ENCODE data around the gene FGD4.

Gene FGD4

DNA sequence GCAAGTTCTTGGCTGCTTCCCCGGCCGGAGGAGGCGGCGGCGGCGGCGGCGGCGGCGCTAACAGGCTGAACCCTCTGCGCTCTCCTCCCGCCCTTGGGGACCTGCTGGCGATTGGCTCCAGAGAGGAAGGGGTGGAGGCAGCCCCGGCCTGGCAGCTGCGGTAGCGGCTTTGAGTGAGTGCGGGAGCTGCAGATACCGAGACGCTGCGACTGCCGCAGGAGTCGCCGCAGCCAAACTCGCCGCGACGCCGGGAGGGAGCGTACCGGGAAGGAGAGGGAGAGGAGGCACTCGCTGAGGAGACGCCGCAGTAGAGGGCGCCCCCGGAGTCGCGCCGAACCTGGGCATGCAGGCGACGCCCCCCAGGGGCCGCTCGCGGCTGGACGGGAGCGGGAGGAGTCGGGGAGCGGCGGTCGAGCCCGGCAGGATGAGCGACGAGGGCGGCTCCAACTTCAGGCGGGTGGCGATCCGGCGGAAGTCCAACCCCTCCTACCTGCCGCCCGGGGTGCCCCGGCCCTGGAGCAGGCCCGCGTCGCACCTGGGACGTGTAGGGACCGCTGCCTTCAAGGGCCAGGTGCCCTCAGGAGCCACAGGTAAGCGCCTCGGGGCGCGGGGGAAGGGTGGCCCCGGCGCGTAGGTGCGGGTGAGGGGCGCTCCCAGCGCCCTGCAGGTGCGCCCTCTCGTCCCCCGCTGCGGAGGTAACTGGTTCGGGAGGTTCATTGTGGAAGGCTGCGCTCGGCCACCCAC, at the start of gene FGD4:
FGD4 (plus strand) TSS at position 189 of the 744 bp plus-strand sequence.
- peak; percentile 84 for DNase-seq (ENCODE audit: low spot score)

DNA sequence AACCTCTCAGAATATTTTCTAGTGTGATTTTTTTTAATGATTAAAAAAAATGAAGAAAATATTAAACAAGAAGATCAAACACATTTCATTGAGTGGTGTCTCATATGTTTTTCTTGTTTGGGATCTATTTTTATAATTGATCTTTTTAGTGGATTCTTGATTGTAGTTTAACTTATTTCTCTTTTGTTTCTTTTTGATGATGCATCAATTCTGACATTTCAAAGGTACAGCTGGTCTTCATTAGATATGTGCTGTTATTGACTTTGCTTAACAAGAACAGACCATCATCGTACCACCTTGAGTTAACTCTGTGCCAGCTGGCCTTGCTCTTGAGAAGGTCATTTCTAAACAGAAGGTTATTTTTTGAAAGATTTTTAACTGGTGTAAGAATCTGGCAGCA, 45.8 kb upstream of the FGD4 start:
- DNase-seq (ENCODE audit: low spot score), result no peak

- DNase-seq (ENCODE audit: low spot score), result no peak
These were observed 41.6 kb upstream of the FGD4 start for GRCh38 chr12:32357601-32358249.

DNA sequence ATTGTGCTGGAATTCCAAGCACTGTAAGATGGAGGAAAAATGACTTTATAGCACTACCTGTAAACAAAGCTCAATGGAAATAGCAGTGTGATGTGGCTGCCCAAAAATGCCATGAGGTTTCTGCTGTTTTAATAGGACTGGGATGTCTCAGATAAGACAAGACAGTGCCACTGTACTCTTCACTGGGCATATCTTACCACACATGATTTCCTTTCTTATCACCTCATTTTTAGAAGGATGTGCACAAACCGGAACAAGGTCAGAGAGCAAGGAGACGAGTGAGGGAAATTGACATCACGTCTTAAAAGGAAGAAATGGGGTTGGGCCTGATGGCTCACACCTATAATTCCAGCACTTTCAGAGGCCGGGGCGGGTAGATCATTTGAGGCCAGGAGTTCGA, 38.4 kb upstream of the FGD4 start:
- no peak for DNase-seq (ENCODE audit: low spot score)

DNA sequence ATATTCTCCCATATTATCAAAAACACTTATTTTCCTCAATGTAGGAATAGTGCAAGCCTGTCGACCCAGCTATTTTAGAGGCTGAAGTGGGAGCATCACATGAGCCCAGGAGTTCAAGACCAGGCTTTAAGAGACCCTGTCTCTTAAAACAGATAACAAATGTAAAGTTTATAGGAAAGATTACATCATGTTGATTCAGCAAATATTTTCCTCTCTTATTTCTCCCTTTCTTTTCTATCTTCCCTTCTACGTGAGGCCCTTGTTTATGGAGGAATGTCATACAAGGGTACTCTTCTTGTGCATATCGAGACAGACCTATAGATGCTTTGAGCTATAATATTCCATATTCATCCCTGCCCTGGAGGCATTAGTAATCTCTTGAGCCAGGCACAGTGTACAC, 36.5 kb upstream of the FGD4 start:
- DNase-seq (ENCODE audit: low spot score), result no peak

DNA sequence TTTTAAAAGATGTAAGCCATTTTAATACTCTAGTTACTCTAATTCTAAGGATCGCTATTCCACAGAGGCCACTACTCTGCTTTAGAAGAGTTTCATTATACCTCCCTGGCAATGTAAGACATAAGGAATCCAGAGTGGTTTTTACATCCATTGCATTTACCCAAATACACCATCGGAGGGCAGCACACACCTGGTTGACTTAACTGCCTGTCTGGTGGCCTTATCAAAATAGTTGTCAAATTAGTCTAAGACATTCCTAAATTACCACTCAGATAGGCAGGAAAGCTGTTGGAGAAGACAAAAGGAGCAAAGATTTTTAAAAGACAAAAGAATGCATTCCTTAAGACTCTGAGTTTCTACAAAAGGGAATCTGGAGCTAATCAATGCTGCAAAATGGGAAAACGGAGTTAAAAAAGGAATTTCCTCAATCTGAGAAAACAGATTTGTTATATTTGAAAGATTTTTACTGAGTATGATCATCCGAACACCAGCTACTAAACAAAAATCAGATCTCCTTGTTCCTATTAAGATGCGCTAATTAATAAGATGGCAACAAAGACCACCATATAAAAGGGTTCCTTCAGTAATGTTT, 33.8 kb upstream of the FGD4 start:
- DNase-seq (ENCODE audit: low spot score), result no peak

- DNase-seq (ENCODE audit: low spot score), result no peak
These were observed 32.6 kb upstream of the FGD4 start for GRCh38 chr12:32366714-32367113.

DNA sequence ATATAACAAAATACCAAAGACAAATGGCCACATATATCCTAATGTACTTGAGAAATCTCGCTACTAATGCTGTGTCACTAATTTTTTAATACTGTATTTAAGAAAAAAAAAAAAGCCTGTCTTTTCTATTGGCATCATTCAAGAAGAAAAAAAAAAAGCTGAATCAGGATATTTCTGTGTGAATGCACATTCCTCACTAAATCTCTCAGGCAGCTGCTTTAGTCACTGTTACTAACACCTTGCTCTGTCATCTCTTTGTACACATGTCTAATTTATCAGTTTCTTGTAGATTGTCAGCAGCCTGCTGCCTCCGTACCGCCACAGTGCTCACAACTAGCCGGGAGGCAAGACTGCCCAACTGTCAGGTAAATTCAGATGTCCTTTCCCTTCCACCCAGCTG, 32.0 kb upstream of the FGD4 start:
- no peak for DNase-seq (ENCODE audit: low spot score)

GRCh38 chr12:32369202-32369601, 30.2 kb upstream of the FGD4 start:
- no peak for DNase-seq (ENCODE audit: low spot score)

DNA sequence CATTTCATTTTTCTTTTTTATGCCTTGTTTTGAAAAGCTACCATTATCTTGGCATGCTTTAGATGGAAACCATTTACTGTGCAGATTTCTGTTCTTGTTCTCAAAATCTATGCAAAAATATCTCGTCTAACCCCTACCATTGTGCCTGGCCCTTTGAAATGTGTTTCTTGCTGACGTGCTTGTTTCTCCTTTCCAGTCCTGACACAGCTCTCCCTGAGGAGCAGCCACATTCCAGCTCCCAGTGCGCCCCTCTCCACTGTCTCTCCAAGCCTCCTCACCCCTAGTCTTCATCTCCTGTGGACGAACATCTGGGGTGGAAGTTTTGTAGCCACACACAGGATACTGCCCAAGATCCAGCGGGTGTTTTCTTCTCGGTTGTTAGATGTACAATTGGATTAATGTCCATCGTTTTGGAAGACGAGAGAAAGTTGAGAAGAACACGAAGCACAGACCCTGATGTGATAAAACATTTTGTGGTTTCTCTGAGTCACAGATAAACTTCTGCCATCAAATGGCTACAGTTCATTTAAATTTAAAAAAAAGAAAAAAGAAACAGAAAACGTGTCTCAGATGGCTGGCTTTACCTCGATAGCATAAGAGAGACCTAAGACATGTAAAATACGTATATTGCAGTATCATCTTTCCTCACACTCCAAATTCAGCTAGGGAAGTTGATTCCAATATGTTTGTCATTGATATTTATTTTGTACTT, 21.9 kb upstream of the FGD4 start:
- DNase-seq (ENCODE audit: low spot score), result no peak

DNA sequence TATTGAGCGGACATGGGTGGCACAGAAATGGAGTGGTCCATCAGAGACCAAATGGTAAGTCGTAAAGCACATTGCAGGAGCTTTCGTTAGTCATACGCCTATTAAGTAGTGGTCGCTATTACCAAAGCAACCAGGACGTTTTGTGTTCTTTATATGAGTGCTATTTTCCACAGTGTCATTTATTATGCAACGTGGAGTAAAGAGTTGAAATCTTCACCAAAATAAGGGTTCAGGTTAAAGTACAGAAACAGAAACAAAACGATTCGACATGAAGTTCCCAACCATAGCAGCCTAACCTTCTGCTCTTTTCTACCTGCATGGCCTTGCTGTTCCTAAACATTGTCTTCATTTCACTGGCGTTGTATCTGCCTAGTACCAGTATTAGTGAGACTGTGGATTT, 20.1 kb upstream of the FGD4 start:
- DNase-seq (ENCODE audit: low spot score), result no peak

- DNase-seq (ENCODE audit: low spot score), result no peak
These were observed 19.7 kb upstream of the FGD4 start for GRCh38 chr12:32379667-32380066.

- DNase-seq (ENCODE audit: low spot score), result no peak
These were observed 17.1 kb upstream of the FGD4 start for GRCh38 chr12:32382226-32382625.

DNA sequence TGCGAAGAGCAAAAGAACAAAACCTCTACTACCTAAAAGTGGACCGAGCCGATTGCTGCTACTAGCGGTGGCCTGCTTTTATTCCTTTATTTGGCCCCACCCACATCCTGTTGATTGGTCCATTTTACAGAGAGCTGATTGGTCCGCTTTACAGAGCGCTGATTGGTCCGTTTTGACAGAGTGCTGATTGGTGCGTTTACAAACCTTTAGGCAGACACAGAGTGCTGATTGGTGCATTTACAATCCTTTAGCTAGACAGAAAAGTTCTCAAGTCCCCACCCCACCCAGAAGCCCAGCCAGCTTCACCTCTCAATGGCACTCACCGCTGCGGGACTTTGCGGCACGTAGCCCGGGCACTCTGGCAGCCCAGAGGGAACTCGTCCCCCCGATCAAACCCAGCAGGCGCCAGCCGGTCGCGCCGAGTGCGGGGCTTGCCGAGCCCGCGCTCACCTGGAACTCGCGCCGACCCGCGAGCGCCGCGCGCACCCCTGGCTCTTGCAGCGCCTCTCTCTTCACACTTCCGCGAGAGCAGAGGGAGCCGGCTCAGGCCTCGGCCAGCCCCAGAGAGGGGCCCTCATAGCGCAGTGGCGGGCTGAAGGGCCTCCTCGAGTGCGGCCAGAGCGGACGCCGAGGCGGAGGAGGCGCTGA, 8.7 kb upstream of the FGD4 start:
- no peak for DNase-seq (ENCODE audit: low spot score)

DNA sequence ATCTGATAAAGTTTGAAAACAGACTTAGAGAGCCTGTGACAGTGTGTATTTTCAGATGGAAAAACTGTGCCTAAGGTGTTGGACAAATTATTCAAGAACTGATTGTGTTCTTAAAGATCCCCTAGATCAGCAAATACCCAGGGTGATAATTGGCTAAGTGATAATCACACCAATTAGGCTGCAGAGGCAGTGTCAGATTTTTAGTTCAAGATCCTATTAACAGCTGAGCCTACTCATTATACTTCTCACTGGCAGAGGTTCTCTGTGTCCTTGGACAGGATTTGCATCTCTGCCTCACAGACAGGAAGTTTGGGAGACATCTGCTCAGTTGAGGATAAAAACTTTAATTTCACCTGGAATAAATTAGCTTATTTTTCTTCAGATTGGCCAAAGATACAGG, 4.3 kb upstream of the FGD4 start:
- DNase-seq (ENCODE audit: low spot score), result no peak

DNA sequence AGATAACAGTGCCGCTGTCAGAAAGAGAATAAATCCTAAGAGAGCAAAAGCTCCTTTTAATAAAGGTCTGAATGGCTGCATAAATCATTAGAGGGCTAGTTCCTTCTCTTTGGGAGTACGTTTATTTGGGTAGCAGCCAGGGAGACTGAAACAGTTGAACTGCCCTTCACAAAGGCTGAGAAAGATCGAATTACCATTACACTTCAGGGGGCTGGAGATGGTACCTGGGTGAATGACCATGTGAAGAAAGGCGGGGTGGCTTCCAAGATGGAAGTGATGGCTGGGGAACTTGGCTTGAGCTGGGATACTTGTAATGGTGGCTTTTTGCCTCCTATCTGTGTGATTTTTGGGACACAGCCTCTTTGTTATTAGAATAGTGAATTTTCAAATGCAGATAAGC, 1.7 kb upstream of the FGD4 start:
- DNase-seq (ENCODE audit: low spot score), result no peak

GRCh38 chr12:32398181-32398580, 1.2 kb upstream of the FGD4 start:
- no peak for DNase-seq (ENCODE audit: low spot score)

DNA sequence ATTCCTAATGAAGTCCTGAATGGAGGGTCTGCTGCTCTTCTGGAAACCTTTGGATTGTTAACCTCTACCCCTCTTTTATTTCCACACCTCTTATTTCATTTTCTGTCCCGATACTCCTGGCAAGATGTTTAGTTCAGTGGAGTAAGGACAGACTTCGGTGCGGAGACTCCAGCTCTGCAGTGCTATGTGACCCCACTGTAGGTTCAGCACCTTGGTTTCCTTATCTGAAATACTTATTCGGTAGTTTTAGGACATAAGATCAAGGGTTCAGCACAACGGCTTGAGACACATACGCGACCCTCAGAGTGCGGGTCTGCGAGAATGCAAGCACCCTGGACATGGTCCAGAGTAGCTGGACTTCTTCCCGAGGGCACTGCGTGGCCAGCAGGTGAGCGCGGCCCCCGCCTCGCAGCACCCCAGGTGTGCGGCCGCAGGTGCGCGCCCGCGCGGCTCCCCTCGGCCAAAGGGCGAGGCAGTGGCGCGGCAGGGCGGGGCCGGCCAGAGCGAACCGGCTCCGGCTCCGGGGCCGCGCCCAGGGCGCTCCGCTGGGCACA, 465 bp upstream of the FGD4 start:
- no peak for DNase-seq (ENCODE audit: low spot score)

- no peak for DNase-seq (ENCODE audit: low spot score)
These were observed 835 bp downstream of the FGD4 start for GRCh38 chr12:32400114-32400672.

GRCh38 chr12:32400866-32401265, 1.5 kb downstream of the FGD4 start:
- DNase-seq (ENCODE audit: low spot score), result no peak

DNA sequence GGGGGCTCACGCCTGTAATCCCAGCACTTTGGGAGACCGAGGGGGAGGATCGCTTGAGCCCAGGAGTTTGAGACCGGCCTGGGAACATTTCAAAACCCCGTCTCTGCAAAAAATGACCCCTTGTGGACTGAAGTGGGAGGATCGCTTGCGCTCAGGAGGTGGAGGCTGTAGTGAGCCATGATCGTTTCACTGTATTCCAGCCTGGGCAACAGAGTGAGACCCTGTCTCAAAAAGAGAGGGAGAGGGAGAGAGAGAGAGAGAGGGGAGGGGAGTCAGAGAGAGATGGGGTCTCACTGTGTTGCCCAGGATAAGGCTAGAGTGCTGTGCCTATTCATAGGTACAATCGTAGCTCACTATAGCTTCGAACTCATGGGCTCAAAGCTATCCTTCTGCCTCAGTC, 2.8 kb downstream of the FGD4 start:
- DNase-seq (ENCODE audit: low spot score), result no peak

GRCh38 chr12:32402946-32403345, 3.6 kb downstream of the FGD4 start:
- DNase-seq (ENCODE audit: low spot score), result no peak

All from left forelimb (tissue), 1 donor.